GM12873 (cell line): ENCODE results near the gene SMO.

Experiments
- CTCF ChIP-seq: IDR thresholded peaks from 2 replicates; pipeline ENCODE4 v1.5.1; 2012; ENCODE audit warnings: low read depth, mild to moderate bottlenecking, moderate library complexity, low read length, control low read depth; ENCODE audit not compliant: insufficient read depth; ENCODE audit errors: missing control alignments

The SMO gene

GRCh38 chr7:129149511-129149910, 38.9 kb upstream of the SMO start:
- no peak for TF ChIP-seq CTCF

GRCh38 chr7:129150199-129150996, 38.0 kb upstream of the SMO start:
- no peak for TF ChIP-seq CTCF

GRCh38 chr7:129157651-129158050, 30.8 kb upstream of the SMO start:
- TF ChIP-seq CTCF: no peak

- TF ChIP-seq CTCF: no peak
These were observed 28.9 kb upstream of the SMO start for GRCh38 chr7:129159539-129159938.

- TF ChIP-seq CTCF: no peak
These were observed 28.1 kb upstream of the SMO start for GRCh38 chr7:129160161-129160905.

- no peak for TF ChIP-seq CTCF
These were observed 26.8 kb upstream of the SMO start for GRCh38 chr7:129161524-129162225.

- TF ChIP-seq CTCF: no peak
These were observed 25.7 kb upstream of the SMO start for GRCh38 chr7:129162732-129163131.
